A549 treated with AZD2906 at 1 μM for 4 hours (cell line): ENCODE measurements around the gene AGAP4. TPM values are rescaled to one million over a fixed set of nuclear protein-coding genes. Genes with fewer than 3 reads are reported as not detected.

Experiments
- total RNA-seq: library from RNA; stranded (reverse); fragments of 200-300 nt; extraction: Qiagen RNA extraction; gene quantifications from 5 replicates; pipeline ENCODE4 v1.2.3, GENCODE V29; 2022

Gene AGAP4
- 4.5 to 9.2 TPM (median 6.8 TPM) in 5 replicates for total RNA-seq

DNA sequence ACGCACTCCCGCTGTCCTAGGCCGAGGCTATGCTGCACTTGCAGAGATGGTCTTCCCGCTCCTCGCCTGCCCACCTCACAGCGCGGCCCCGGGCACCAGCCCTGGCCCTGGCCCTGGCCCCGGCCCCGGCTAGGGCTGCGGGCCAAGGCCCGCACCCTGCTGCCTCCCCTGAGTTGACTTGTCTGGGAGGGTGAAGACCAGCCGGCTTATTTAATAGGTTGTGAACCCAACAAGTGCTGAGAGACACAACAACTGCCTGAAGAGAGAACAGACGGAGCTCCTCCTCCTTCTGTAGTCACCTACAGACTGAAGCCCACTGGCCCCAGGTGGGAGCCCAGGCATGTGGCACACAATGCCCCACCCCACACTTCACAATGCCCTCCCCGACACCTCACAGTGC, at the start of gene AGAP4:
Gene AGAP4, minus strand, starts transcription at position 101 of the 400 bp plus-strand sequence. CDS start 153 bp downstream, outside the sequence.

Other genes with a start within 250 kb of the AGAP4 start
- gene ZFAND4, start 174.7 kb downstream of the AGAP4 start, total RNA-seq, result 3.9 to 5.0 TPM (median 4.7 TPM) in 5 replicates
- gene WASHC2C, start 120.2 kb downstream of the AGAP4 start, total RNA-seq, result 16.4 to 22.2 TPM (median 18.6 TPM) in 5 replicates
- gene TIMM23, start 125.0 kb upstream of the AGAP4 start, total RNA-seq, result 147 to 156 TPM (median 149 TPM) in 5 replicates
- gene NCOA4, start 183.1 kb upstream of the AGAP4 start, total RNA-seq, result 80.4 to 111 TPM (median 84.6 TPM) in 5 replicates
- not detected in 5 replicates for gene MSMB, start 198.8 kb upstream of the AGAP4 start, total RNA-seq